CD4-positive, alpha-beta T cell treated with Interleukin-4 for 4 hours (primary cell): ENCODE data around the gene COL4A6.

Experiments
- DNase-seq: peaks from one replicate; pipeline ENCODE4 v3.0.0-alpha.2; 2020

COL4A6 gene

GRCh38 chrX:108323751-108324150 lies 114.5 kb downstream of the COL4A6 start:
- DNase-seq = no peak

DNA sequence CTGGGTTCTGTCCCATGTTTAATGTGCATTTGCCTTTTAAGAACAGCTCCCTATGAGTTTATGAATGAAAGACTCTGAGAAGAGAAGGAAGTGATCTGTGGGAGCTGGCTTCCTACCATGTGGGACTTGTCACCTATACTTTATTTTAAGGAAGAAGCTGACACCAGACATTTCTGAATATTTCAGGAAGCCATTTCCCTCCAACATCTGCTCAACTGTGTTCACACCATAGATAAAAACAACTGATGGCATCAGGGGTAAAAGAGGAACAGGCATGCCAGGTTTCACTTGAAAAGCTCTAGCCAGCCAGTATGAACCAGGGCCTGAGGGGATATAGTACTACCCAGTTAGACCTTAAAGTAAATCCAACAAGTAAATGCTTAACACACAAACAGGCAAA lies 116.0 kb downstream of the COL4A6 start:
- no peak for DNase-seq

DNA sequence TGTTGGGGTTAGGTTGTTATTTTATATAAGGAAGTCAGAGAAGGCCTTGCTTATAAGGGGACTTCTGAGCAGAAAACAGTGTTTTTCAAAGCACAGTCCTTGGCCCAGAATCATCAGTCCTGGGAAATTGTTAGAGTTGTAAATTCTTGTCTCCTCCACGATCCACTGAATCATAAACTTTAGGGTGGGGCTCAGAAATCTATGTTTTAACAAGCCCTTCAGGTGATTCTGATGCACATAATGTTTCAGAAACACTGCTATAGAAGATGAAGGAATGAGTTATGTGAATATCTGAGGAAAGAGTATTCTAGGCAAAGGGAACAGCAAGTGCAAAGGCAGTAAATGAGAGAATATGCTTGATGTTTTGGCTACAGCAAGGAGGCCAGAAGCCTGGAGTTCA lies 121.8 kb downstream of the COL4A6 start:
- DNase-seq = no peak

- DNase-seq = no peak
These were observed 124.6 kb downstream of the COL4A6 start for GRCh38 chrX:108313669-108314068.

- DNase-seq = no peak
These were observed 125.3 kb downstream of the COL4A6 start for GRCh38 chrX:108312957-108313356.

DNA sequence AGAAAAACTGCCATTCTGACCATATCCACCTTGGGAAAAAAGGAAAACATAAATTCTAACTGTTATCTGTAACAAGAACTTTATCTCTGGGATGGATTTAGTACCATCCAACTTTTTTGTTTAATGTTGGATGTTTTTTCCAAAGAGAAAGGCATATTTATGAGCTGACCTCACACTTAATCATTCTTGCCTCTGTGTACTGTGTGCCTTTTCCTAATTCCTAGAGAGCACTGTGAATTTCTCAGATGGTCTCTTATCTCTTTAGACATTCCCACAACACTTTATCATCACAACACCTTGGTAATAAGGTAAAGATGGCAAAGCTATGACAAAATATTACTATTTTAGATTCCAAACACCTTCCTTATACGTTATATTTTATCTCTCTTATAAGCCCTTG lies 126.2 kb downstream of the COL4A6 start:
- DNase-seq = no peak

DNA sequence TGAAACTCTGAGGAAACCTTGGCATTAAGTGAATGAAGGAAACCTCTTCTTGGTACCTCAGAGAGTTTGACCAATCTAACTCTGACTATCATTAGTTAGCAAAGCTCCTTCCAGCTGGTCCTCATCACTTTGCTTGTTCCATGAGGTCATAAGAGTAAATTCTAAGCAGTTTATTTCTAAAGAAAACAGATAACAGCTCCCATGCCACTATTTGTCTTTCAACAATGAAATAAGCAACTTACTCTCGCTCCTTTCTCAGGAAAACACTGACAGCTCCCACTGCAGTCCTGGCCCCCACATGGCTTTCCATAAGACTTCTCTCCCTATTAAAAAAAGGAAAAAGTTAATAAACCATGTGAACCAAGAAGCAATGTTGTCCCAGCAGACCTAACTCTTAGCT lies 127.7 kb downstream of the COL4A6 start:
- no peak for DNase-seq

DNA sequence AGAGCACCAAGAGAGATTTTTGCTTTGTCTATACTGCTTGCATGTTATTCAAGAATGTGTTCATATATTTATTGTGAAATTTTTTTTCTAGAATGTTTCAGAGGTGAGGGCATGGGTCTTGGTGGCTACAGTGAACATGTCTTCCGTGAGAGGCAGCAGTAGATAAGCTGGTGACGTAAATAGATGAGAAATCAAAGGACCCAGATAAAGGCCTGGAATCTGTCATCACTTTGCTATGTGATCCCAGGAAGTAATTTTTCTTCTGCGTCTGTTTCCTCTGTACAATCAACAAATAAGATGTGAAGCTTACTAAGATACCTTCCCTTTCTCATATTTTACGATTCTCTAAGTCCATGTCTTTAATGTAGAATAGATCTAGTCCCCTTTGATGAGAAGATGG lies 129.1 kb downstream of the COL4A6 start:
- DNase-seq = no peak

GRCh38 chrX:108307132-108308085 lies 130.8 kb downstream of the COL4A6 start:
- DNase-seq = no peak

DNA sequence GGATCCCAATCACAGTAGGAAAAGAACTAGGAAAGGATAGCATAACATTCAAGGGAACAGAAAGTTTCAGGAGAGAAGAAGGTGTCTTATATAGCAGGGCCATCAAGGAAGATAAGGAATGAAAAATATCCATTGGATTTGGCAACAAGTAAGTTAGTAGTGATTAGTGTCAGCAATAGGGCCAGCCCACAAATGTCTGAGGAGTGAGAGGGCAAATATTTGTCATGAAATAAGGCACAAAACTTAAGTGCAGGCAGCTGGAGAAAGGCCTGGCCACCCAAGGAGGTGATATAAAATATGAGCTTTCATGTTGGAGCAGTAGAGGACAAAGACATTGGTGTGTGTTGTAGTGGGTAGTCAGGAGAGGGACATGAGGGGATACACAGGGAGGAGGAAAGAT lies 132.1 kb downstream of the COL4A6 start:
- DNase-seq = no peak

DNA sequence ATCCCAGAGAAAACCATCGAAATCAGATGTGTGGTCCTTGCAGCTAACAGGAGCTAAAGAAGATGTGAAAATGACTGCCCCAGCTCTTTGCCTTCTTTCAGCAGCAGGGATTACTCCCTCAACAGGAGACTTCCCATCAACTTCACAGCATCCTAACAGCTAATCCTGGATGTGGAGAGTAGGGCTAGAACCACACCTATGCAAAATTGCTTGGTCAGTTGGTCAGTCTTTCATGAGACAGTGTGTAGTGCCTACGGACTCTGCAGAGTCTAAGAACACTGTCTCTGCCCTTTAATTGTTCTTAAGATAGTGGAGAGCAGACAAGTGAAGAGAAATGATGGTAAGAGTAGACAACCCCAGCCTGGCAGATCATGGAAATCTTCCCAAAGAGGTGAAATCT lies 133.5 kb downstream of the COL4A6 start:
- no peak for DNase-seq

GRCh38 chrX:108304210-108304609 lies 134.0 kb downstream of the COL4A6 start:
- no peak for DNase-seq

- DNase-seq = no peak
These were observed 134.5 kb downstream of the COL4A6 start for GRCh38 chrX:108303682-108304081.

- DNase-seq = no peak
These were observed 138.5 kb downstream of the COL4A6 start for GRCh38 chrX:108299704-108300103.

- DNase-seq = no peak
These were observed 139.1 kb downstream of the COL4A6 start for GRCh38 chrX:108299101-108299591.

- no peak for DNase-seq
These were observed 140.0 kb downstream of the COL4A6 start for GRCh38 chrX:108298165-108298602.

- no peak for DNase-seq
These were observed 140.9 kb downstream of the COL4A6 start for GRCh38 chrX:108297290-108297689.

DNA sequence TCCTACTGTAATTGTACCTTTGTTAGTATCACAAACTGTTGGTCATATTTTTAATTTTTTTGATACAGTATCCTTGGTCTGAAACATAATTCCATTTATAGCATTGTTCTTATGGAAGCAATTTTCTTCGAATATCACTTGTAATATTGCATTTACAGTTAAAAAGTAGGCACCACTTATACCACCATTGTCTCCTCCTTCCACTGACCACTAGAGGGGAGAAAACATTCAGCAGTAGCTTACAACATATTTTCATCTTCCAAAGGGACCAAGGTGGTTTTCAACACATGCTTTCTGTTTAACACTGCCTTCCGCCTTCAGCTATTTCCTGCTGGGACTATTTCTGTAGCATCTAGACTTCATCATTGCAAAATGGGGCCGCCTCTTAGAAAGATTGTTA lies 146.2 kb downstream of the COL4A6 start:
- DNase-seq = no peak

GRCh38 chrX:108285918-108286317 lies 152.3 kb downstream of the COL4A6 start:
- DNase-seq = no peak

DNA sequence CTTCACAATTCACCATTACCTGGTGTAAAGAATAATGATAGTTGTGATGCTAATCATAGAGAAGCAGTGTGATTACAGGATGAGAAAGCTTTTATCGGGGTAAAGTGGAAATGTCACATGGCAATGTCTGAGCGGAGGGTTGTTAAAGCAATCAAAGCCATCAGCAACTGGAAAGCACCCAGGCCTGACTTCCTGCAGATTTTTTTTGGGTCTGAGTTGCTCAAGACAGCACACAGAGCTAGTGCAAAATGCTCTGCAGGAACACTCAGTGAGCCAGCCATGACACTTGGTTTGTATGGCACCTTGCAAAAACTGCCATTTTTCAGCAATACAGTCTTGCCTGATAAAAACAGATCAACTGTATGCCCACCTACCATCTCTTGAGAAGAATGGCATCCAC lies 152.9 kb downstream of the COL4A6 start:
- no peak for DNase-seq

GRCh38 chrX:108275732-108276131 lies 162.5 kb downstream of the COL4A6 start:
- DNase-seq = no peak

DNA sequence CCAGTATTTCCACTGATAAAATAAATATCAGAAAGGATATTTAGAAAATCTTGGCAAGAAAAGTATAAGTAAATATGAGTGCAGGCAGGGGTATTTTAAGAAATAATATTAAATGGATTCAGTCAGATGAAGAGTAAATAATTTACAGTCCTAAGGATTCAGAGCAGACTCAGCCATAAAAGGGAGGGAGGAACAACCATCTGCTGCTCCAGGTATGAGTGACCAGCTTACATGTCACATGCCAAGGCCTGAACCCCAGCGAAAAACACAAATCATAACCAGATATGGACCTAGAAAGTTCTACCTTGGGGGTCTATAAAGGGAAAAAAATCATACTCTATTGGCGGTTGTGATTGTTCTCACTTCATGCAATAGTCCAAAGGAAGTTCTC lies 166.8 kb downstream of the COL4A6 start:
- DNase-seq = no peak

DNA sequence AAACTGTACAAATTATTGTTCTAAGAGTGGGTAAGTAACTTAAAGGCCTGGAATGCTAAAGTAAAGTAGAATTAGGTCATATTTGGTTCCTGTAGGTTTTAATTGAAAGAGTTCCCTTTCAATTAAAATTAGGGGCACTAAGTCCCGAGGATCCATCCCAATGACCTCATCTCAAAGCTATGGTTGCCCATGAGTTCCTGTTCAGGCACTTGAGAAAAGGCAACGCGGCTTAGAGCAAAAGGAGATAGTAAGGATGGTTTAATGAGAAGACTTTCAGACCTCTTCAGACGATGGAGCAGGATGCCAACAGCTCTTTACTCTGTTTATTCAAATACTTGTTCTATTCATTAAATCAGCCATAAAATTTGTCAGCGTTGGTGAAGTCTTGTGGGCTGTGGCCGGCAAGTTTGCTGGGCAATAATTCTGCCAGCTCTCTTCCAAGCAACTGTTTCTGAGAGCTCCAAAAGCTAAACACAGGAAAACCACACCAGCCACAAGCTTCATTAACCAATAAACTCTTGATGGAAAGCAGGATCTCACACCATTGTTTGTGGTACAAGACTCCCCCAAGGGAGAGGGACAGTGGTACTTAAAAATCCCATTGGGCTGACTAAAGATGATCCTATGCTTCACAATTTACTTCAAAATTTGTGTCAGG lies 167.4 kb downstream of the COL4A6 start:
- DNase-seq = no peak

- DNase-seq = no peak
These were observed 167.9 kb downstream of the COL4A6 start for GRCh38 chrX:108270280-108270679.
